ENCODE results near the gene PLCH1. TPM values are rescaled to one million over a fixed set of nuclear protein-coding genes. Genes with fewer than 3 reads are reported as not detected.

Gene PLCH1
- total and polyA plus RNA-seq, 2 of the 13 experiments (the other 11 are each of a cell fraction or from before 2014, with no cell fraction given), result 2.0 to 3.0 TPM

DNA sequence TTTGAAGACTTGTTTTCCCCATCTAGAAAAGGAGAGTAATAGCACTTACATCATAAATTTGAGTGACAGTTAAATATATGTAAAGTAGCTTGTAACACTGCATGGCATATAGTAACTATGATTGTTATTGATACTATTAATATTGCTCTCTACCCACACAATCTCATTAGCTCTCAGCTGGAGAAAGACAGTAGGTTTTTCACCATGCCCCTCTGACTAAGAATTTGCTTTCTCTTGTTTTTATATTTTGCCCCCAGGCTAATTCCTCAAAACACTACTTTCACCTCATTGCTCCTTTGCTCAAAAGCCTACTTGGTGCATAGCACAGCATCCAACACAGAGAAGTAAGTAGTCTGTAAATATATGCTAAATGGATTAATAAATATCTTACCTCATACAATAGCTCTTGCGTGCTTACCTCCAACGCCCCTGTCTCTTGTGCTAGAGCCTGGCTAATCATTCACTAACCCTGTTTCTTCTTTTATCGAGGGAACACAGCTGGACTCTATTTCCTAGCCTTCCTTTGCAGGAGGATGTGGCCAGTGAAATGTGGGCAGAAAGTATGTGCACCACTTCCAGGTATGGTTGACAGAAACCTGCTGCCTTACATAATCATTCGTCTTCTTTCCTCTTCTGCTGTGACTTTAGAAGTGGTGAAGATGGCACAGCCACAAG lies 190.0 kb downstream of the PLCH1 start (continued):
- TF ChIP-seq, protein P1, sequence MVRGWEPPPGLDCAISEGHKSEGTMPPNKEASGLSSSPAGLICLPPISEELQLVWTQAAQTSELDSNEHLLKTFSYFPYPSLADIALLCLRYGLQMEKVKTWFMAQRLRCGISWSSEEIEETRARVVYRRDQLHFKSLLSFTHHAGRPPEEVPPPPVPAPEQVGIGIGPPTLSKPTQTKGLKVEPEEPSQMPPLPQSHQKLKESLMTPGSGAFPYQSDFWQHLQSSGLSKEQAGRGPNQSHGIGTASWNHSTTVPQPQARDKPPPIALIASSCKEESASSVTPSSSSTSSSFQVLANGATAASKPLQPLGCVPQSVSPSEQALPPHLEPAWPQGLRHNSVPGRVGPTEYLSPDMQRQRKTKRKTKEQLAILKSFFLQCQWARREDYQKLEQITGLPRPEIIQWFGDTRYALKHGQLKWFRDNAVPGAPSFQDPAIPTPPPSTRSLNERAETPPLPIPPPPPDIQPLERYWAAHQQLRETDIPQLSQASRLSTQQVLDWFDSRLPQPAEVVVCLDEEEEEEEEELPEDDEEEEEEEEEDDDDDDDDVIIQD (CRISPR knock-in tag; IDR thresholded peaks at IDR 0.05; ENCODE audit: low read depth), result peak; percentile 91
- TF ChIP-seq BCL6 (CRISPR knock-in tag; IDR thresholded peaks at IDR 0.05), result 0 out of 2 replicates have a peak, but pooled peaks have one; percentile 47
- TF ChIP-seq, protein P2, sequence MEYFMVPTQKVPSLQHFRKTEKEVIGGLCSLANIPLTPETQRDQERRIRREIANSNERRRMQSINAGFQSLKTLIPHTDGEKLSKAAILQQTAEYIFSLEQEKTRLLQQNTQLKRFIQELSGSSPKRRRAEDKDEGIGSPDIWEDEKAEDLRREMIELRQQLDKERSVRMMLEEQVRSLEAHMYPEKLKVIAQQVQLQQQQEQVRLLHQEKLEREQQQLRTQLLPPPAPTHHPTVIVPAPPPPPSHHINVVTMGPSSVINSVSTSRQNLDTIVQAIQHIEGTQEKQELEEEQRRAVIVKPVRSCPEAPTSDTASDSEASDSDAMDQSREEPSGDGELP (IDR thresholded peaks at IDR 0.05; ENCODE audit: borderline replicate concordance, low read depth), result peak; percentile 69; the same call in 1 of the 2 replicates
- peak; percentile 60 for TF ChIP-seq SAP130 (CRISPR knock-in tag; IDR thresholded peaks at IDR 0.05; ENCODE audit: low read depth)
- peak; percentile 24; the same call in 1 of the 2 replicates for TF ChIP-seq SOX5 (CRISPR knock-in tag; IDR thresholded peaks at IDR 0.05; ENCODE audit: borderline replicate concordance)
- TF ChIP-seq, protein P3, sequence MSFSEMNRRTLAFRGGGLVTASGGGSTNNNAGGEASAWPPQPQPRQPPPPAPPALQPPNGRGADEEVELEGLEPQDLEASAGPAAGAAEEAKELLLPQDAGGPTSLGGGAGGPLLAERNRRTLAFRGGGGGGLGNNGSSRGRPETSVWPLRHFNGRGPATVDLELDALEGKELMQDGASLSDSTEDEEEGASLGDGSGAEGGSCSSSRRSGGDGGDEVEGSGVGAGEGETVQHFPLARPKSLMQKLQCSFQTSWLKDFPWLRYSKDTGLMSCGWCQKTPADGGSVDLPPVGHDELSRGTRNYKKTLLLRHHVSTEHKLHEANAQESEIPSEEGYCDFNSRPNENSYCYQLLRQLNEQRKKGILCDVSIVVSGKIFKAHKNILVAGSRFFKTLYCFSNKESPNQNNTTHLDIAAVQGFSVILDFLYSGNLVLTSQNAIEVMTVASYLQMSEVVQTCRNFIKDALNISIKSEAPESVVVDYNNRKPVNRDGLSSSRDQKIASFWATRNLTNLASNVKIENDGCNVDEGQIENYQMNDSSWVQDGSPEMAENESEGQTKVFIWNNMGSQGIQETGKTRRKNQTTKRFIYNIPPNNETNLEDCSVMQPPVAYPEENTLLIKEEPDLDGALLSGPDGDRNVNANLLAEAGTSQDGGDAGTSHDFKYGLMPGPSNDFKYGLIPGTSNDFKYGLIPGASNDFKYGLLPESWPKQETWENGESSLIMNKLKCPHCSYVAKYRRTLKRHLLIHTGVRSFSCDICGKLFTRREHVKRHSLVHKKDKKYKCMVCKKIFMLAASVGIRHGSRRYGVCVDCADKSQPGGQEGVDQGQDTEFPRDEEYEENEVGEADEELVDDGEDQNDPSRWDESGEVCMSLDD (CRISPR knock-in tag; IDR thresholded peaks at IDR 0.05; ENCODE audit: borderline replicate concordance), result no peak
- TF ChIP-seq, protein P4, sequence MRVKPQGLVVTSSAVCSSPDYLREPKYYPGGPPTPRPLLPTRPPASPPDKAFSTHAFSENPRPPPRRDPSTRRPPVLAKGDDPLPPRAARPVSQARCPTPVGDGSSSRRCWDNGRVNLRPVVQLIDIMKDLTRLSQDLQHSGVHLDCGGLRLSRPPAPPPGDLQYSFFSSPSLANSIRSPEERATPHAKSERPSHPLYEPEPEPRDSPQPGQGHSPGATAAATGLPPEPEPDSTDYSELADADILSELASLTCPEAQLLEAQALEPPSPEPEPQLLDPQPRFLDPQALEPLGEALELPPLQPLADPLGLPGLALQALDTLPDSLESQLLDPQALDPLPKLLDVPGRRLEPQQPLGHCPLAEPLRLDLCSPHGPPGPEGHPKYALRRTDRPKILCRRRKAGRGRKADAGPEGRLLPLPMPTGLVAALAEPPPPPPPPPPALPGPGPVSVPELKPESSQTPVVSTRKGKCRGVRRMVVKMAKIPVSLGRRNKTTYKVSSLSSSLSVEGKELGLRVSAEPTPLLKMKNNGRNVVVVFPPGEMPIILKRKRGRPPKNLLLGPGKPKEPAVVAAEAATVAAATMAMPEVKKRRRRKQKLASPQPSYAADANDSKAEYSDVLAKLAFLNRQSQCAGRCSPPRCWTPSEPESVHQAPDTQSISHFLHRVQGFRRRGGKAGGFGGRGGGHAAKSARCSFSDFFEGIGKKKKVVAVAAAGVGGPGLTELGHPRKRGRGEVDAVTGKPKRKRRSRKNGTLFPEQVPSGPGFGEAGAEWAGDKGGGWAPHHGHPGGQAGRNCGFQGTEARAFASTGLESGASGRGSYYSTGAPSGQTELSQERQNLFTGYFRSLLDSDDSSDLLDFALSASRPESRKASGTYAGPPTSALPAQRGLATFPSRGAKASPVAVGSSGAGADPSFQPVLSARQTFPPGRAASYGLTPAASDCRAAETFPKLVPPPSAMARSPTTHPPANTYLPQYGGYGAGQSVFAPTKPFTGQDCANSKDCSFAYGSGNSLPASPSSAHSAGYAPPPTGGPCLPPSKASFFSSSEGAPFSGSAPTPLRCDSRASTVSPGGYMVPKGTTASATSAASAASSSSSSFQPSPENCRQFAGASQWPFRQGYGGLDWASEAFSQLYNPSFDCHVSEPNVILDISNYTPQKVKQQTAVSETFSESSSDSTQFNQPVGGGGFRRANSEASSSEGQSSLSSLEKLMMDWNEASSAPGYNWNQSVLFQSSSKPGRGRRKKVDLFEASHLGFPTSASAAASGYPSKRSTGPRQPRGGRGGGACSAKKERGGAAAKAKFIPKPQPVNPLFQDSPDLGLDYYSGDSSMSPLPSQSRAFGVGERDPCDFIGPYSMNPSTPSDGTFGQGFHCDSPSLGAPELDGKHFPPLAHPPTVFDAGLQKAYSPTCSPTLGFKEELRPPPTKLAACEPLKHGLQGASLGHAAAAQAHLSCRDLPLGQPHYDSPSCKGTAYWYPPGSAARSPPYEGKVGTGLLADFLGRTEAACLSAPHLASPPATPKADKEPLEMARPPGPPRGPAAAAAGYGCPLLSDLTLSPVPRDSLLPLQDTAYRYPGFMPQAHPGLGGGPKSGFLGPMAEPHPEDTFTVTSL (CRISPR knock-in tag; IDR thresholded peaks at IDR 0.05; ENCODE audit: borderline replicate concordance), result peak; percentile 57; the same call in 1 of the 2 replicates
- 0 out of 2 replicates have a peak, but pooled peaks have one; percentile 41 for TF ChIP-seq ZNF644 (CRISPR knock-in tag; IDR thresholded peaks at IDR 0.05; ENCODE audit: low read depth)
- peak; percentile 48; the same call in 1 of the 2 replicates for TF ChIP-seq ETV5 (CRISPR knock-in tag; IDR thresholded peaks at IDR 0.05; ENCODE audit: borderline replicate concordance)
- peak; percentile 63; the same call in 1 of the 2 replicates for TF ChIP-seq HMG20A (CRISPR knock-in tag; IDR thresholded peaks at IDR 0.05; ENCODE audit: borderline replicate concordance)
- no peak for TF ChIP-seq SKI (IDR thresholded peaks at IDR 0.05; ENCODE audit: partially characterized antibody)
- no peak for TF ChIP-seq NFIC (IDR thresholded peaks at IDR 0.05; ENCODE audit: low read length)
- TF ChIP-seq, protein P5, sequence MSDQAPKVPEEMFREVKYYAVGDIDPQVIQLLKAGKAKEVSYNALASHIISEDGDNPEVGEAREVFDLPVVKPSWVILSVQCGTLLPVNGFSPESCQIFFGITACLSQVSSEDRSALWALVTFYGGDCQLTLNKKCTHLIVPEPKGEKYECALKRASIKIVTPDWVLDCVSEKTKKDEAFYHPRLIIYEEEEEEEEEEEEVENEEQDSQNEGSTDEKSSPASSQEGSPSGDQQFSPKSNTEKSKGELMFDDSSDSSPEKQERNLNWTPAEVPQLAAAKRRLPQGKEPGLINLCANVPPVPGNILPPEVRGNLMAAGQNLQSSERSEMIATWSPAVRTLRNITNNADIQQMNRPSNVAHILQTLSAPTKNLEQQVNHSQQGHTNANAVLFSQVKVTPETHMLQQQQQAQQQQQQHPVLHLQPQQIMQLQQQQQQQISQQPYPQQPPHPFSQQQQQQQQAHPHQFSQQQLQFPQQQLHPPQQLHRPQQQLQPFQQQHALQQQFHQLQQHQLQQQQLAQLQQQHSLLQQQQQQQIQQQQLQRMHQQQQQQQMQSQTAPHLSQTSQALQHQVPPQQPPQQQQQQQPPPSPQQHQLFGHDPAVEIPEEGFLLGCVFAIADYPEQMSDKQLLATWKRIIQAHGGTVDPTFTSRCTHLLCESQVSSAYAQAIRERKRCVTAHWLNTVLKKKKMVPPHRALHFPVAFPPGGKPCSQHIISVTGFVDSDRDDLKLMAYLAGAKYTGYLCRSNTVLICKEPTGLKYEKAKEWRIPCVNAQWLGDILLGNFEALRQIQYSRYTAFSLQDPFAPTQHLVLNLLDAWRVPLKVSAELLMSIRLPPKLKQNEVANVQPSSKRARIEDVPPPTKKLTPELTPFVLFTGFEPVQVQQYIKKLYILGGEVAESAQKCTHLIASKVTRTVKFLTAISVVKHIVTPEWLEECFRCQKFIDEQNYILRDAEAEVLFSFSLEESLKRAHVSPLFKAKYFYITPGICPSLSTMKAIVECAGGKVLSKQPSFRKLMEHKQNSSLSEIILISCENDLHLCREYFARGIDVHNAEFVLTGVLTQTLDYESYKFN (CRISPR knock-in tag; conservative IDR thresholded peaks at IDR 0.05), result peak; percentile 44; the same call in 1 of the 2 replicates
- TF ChIP-seq DR1 (CRISPR knock-in tag; IDR thresholded peaks at IDR 0.05), result no peak

Measured in HepG2 (cell line).